Ramos (cell line): ENCODE data around the gene UBQLNL.

Experiments used
- in situ Hi-C: fragments of 300-500 bp; cut with MboI; formaldehyde crosslinking; loops from one replicate; pipeline ENCODE4 v1.14.3; 2022; ENCODE audit warnings: low sequenced_read_pairs; ENCODE audit not compliant: unreplicated experiment

UBQLNL gene

GRCh38 chr11:5516599-5516998, at the start of gene UBQLNL:
TSS of gene UBQLNL (minus strand) at chr11:5516699. CDS start at chr11:5516441, 258 bp downstream.
- in situ Hi-C loops = no loop called here

GRCh38 chr11:5564259-5565019, 47.9 kb upstream of the UBQLNL start:
- in situ Hi-C loops = no loop called here

- in situ Hi-C loops = no loop called here
Observed at GRCh38 chr11:5557751-5558150, 41.3 kb upstream of the UBQLNL start.

GRCh38 chr11:5556596-5557188, 40.2 kb upstream of the UBQLNL start:
- in situ Hi-C loops = no loop called here

GRCh38 chr11:5553343-5553742, 36.8 kb upstream of the UBQLNL start:
- in situ Hi-C loops = no loop called here

GRCh38 chr11:5550440-5551095, 34.1 kb upstream of the UBQLNL start:
- in situ Hi-C loops = no loop called here

- in situ Hi-C loops = no loop called here
Observed at GRCh38 chr11:5548440-5548839, 31.9 kb upstream of the UBQLNL start, which contains the start of gene OR52H1. TSS of gene OR52H1 (minus strand) at chr11:5548540. CDS start at chr11:5545505, 3,035 bp downstream.

GRCh38 chr11:5547982-5548381, 31.5 kb upstream of the UBQLNL start:
- in situ Hi-C loops = no loop called here

- in situ Hi-C loops = no loop called here
Observed at GRCh38 chr11:5546457-5546856, 30.0 kb upstream of the UBQLNL start.

- in situ Hi-C loops = no loop called here
Observed at GRCh38 chr11:5541427-5541826, 24.9 kb upstream of the UBQLNL start.

GRCh38 chr11:5536482-5536881, 20.0 kb upstream of the UBQLNL start:
- in situ Hi-C loops = no loop called here

GRCh38 chr11:5534046-5534445, 17.5 kb upstream of the UBQLNL start:
- in situ Hi-C loops = no loop called here

- in situ Hi-C loops = no loop called here
Observed at GRCh38 chr11:5531053-5531831, 14.7 kb upstream of the UBQLNL start.

- in situ Hi-C loops = no loop called here
Observed at GRCh38 chr11:5528495-5528894, 12.0 kb upstream of the UBQLNL start.

- in situ Hi-C loops = no loop called here
Observed at GRCh38 chr11:5527716-5528115, 11.2 kb upstream of the UBQLNL start.

- in situ Hi-C loops = no loop called here
Observed at GRCh38 chr11:5524756-5525155, 8.3 kb upstream of the UBQLNL start.

GRCh38 chr11:5522308-5522707, 5.8 kb upstream of the UBQLNL start:
- in situ Hi-C loops = no loop called here

- in situ Hi-C loops = no loop called here
Observed at GRCh38 chr11:5521540-5521939, 5.0 kb upstream of the UBQLNL start.

- in situ Hi-C loops = no loop called here
Observed at GRCh38 chr11:5514841-5515240, 1.7 kb downstream of the UBQLNL start.

- in situ Hi-C loops = no loop called here
Observed at GRCh38 chr11:5509803-5510202, 6.7 kb downstream of the UBQLNL start, which contains the start of gene UBQLN3. TSS of gene UBQLN3 (minus strand) at chr11:5509957. CDS start at chr11:5509558, 399 bp downstream.
